Stromal cell of bone marrow (primary cell): ENCODE measurements around the gene ELP2.
A peak's percentile ranks its signal among the peaks of the same experiment; 100 is the strongest.
"Not testable (repeated sequence)": the region's sequence is repeated elsewhere in the genome, so short reads cannot be mapped to it uniquely, and the experiment has no call there.

Experiments used
- DNase-seq: peaks from one replicate; pipeline ENCODE4 v3.0.0-alpha.2; 2012; ENCODE audit warnings: low read depth

ELP2 gene

DNA sequence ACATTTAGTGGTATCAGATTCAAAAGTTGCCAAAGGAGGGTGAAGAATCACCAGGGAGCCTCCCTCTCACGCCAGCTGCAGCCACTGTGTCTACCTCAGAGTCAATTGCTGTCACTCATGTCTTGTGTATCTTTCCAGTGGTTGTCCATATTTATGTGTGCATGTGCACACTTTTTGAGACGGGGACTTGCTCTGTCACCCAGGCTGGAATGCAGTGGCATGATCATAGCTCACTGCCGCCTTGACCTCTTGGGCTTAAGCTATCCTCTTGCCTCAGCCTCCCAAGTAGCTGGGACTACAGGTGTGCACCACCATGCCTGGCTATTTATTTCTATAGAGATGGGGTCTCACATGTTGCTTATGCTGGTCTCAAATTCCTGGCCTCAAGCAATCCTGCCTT lies 61.6 kb downstream of the ELP2 start:
- no peak for DNase-seq

DNA sequence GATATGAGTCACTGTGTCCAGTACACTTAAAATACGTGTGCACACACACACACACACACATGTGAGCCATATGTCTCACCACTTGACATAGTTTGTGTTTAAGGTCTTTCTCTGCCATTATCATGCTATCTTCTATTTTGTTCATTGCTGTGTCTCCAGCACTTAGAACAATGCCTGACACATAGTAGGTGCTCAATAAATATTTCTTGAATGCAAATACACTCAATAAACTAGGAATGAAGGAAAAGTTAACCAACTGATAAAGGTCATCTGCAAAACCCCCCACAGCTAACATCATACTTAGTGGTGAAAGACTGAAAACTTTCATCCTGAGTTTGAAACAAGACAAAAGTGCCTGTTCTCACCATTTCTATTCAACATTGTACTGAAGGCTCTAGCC lies 62.0 kb downstream of the ELP2 start:
- DNase-seq = no peak

DNA sequence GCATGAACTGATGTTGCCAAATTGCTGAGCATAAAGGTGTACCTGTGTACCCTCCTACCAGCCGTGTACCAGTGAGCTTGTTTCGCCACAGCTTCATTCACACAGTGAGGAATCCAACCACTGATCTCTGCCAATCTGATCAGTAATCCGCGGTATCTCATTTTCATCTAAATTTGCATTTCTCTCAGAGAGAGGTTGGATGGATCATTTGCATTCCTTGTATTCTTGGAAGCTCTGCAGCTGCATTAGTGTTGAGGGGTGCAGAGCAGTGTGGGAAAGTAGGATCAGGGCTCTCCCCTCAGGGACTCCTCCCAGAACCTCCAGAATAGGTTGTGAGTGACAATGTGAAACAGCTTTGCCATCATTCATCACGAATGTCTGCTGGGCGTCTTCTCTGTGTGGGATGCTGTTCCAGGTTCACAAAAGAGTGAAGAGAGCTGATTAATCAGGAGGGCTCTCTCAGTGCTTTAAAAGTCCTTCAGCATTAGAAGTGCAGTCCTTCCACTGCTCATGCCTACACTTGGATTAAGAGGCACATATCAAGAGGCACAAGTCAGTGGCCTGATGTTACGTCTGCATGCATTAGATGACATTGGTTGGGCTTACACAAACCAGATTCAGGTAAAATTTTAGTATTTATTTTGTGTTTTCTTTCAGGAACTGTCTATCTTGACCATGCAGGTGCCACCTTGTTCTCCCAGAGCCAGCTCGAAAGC lies 65.1 kb downstream of the ELP2 start:
- no peak for DNase-seq

DNA sequence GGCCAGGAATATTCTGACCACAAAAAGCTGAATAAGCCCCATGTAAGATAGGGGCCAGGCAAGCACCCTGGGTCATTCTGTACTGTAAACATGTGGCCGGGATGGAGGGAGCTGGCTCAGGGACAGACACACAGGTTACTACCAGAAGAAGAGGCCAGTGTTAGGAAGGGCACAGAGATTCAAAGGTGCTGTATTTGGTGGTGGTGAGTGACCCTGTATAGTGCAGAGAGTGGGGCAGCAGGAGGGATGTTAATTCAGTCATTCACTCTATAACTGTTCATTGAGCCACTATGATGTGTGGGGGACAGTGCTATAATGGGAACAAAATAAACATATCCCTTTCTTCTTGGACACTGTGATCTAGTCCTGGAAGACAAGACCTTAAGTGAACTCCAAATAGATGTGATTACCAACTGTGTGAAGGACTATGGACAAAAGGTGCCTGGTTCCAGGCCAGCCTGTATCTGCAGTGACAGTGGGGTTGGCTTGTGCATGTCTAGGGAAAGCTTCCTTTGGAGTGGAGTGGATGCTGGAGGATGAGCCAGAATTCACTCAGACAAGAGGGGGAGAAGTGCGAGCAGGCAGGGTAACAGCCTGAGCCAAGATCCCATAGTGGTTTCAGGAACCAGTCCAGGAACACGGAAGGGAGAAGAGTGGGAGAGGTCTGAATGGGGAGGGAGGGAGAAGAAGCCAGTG lies 65.9 kb downstream of the ELP2 start:
- DNase-seq = no peak

DNA sequence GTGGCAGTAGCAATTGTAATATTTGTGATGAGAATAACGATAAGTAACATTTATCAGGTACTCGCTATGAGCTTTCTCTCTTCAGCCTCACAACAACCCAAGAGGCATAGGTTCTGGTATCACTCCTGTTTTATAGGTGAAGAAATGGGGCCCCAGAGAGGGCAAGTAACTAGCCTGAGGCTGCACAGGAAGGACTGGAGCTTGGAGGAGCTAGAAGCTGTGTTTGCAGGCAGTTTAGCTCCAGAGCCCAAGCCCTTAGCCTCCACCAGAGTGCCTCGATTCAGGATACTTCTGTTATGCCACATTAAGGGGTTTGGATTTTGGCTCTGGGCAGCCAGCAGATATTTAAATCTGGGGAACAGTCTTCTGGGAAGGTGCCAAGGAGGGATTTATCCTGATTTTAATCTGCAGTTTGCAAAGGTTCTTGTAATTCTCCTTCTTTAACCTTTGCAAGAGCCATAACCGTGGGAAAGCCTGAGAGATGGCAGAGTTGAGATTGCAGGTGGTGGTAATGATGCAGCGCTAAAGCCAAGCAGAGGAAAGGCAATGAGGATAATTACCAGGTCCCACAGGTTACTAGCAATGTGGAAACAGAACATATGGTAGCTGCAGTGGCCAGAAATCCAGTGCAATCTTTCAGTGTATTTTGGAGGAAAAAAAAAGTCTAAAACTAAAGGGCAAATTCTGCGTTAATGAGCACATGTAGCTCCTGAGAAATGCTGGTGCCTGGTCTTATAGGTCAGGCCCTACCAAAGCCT lies 66.7 kb downstream of the ELP2 start:
- DNase-seq = no peak

DNA sequence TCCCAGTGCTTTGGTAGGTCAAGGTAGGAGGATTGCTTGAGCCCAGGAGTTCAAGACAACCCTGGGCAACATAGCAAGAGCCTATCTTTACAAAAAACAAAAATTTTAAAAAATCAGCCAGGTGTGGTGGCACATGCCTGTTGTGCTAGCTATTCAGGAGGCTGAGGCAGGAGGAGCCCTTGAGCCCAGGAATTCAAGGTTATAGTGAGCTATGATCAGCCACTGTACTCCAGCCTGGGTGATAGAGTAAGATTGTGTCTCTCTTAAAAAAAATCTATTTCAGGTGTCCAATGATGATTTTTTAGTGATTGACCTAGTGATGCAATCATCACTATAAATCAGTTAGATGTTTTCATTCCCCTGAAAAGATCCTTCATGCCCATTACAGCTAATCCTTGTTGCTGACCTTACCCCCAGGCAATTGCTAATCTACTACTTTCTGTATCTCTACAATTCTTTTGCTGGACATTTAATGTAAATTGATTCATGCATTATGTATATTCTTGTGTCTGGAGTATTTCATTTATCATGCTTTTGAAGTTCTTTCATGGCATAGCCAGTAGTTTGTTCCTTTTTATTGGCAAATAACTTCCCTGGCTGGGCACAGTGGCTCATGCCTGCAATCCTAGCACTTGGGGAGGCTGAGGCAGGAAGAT lies 67.9 kb downstream of the ELP2 start:
- no peak for DNase-seq

DNA sequence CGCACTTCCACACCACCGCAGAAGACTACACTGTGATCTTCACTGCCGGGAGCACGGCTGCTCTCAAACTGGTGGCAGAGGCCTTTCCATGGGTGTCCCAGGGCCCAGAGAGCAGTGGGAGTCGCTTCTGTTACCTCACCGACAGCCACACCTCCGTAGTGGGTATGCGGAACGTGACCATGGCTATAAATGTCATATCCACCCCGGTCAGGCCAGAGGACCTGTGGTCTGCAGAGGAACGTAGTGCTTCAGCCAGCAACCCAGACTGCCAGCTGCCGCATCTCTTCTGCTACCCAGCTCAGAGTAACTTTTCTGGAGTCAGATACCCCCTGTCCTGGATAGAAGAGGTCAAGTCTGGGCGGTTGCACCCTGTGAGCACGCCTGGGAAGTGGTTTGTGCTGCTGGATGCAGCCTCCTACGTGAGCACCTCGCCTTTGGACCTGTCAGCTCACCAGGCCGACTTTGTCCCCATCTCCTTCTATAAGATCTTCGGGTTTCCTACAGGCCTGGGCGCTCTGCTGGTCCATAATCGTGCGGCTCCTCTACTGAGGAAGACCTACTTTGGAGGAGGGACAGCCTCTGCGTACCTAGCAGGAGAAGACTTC lies 70.1 kb downstream of the ELP2 start:
- DNase-seq = no peak

DNA sequence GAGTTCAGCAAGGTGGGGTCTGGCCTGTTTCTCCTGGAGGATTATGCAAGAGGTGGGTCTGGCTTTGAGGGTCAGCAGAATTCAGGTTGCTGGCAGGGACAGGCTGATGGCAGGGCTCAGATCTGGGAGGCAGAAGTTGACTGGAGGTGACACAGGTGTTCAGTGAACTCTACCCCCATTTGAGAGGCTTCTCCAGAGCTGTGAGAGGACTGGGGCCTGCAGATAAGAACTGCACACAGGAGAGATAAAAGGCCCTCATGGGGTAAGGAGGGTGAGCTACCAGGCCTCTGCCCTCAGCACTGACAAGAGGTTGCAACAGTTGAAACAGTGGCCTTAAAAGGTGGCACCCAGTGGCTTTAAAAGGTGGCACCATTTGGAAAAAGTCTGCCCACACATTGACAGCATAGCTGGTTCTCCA lies 70.7 kb downstream of the ELP2 start:
- DNase-seq = no peak

DNA sequence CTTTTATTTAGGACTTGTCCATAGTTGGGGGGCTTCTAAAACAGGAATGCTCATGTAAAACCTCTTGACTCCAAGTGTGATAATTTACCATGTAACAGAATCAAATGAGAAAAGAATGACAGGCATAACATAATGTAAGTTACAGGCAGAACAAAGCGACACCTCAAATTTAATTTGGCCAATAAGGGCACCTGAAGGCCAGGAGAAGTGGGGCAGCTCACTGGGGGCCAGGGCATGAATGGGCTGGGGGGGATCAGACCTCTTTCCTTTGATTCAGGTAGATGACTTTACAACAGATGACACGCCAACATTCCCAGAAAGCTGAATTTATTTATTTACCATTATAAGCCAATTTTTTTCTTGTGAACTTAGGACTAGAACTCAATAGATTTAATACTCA lies 72.1 kb downstream of the ELP2 start:
- DNase-seq = no peak

DNA sequence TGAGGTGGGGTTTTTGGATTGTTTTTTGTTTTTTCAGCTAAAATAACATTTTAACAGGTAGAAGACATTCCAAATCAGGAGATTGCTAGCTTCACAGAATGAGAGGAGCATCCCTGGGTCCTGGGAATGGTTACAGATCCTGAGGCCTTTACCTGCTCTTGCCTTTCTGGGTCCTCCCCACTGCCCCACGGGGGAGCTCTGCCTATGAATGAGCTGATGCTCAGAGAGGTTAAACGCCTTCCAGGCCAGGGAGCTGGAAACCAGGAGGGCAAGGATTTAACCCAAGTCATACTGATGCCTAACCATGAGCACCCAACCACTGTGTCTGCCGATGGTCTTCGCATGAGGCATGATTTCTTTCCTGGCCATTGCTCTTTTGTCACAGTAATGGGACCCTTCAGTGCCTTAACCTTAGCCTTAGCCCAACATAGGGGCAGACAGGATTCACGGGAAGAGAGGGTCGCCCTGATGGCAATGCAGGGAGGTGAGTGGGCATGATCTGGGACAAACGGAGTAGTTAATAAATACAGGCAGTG lies 73.7 kb downstream of the ELP2 start:
- DNase-seq = no peak

DNA sequence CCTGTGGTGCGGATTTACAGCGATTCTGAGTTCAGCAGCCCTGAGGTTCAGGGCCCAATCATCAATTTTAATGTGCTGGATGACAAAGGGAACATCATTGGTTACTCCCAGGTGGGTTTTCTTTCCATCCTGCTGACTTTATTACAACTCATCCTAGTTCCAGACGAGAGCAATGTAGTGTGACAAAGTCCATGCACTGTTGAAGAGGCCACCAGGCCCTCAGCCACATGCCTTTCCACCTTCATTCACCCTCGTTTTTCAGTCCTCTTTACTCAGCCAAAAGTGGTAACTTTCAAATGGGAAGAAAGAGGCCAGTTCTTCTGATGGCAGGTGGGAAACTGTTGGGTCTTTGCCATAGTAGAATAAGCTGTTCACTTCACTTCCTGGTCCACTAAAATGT lies 75.5 kb downstream of the ELP2 start:
- no peak for DNase-seq

DNA sequence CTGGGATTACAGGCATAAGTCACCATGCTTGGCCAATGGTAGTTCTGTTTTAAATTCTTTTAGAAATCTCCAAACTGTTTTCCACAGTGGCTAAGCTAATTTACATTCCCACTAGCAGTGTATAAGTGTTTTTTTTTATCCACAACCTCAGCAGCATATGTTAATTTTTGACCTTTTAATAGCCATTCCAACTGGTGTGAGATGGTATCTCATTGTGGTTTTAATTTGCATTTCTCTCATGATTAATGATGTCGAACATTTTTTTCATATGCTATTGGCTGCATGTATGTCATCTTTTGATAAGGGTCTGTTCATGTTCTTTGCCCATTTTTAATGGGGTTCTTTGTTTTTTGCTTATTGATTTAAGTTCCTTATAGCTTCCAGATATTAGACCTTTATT lies 77.6 kb downstream of the ELP2 start:
- DNase-seq = no peak

DNA sequence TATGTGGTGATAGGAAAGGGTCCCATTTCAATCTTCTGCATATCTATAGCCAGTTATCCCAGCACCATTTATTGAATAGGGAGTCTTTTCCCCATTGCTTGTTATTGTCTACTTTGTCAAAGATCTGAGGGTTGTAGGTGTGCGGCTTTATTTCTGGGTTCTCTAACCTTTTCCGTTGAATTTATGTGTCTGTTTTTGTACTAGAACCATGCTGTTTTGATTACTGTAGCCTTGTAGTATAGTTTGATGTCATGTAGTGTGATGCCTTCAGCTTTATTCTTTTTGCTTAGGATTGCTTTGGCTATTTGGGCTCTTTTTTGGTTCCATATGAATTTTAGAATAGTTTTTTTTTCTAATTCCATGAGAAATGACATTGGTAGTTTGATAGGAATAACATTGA lies 78.3 kb downstream of the ELP2 start:
- DNase-seq = not testable (repeated sequence)

DNA sequence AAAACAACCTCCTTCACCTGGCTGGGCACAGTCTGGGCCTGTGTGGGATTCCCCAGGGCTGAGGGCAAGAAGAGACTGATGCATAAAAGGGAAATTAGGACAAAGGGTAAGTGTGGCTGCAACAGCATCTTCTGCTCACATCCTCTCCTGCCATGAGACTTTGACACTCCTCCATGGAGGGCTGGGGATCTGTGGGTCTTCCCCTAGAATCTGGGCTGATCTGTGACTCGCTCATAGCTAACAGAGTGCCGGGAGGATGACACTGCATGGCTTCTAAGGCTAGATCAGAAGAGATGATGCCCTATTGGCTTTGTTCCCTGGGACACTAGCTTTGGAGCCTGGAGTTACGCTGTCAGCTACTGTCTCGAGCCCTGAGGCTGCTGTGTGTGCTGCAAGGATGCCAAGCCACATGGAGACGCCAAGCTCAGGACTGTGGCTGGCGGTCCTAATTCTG lies 81.9 kb downstream of the ELP2 start:
- peak; percentile 16 for DNase-seq

DNA sequence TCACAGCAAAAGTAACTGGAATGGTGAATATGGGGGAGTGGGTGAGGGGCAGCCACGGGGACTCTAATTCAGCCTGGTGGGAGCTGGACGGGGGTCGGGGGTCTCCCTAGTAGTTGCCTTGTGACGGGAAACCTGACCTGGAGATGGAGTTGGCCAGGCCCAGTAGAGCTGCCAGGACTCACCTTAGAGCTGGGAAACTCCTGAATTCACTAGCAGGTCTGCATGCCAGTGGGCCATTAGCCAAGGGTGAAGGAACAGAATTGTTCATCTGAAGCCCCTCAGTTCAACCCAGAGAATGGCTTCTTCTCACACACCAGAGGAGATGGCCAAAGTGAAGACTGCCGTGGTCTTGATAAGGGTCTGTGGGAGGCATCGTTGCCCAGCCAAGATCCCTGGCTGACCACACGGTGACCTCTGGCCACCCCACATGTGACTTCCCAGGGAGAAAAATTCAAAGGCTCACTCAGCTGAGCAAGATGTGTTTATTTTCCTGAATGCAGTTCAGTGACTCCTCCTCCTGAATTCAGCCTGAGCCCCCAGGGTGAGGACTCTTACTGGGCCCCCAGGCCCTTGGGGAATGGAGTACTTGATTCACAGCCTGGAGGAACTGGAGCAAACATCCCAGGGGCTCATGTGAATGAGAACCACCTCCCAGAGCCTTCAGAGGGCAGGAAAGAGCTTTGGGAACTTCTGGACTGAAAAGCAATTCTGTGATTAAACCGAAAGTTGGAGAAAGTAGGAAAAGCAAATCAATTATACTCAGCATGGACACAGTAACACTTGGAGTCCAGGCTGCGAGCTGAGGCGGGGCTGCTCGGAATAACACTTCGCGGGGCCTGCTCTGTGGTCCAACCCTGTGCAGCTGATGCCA lies 82.8 kb downstream of the ELP2 start:
- DNase-seq = peak; percentile 22

DNA sequence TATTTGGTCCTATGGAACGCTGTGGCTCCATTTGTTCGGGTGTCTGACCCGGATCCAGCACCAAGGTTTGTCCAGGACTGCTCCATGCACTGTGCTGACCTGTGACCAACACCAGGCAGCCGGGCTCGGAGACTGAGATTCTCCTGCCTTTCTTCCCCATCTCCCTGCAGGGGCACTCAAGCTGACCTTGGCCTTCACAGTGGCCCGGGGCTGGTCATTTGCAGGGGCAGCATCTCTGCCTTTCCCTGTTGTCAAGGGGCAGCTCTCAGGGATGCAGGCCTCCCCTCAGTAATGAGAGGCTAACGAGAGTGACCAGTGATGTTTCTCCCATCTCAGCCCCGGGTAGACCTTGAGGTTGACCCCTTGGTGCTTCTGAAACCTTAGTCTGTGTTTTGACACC lies 85.1 kb downstream of the ELP2 start:
- no peak for DNase-seq

DNA sequence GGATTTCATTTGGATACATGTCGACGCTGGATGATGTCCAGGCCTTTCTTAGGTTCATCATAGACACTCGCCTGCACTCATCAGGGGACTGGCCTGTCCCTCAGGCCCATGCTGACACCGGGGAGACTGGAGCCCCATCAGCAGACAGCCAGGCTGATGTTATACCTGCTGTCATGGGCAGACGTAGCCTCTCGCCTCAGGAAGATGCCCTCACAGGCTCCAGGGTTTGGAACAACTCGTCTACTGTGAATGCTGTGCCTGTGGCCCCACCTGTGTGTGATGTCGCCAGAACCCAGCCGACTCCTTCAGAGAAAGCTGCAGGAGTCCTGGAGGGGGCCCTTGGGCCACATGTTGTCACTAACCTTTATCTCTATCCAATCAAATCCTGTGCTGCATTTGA lies 85.9 kb downstream of the ELP2 start:
- no peak for DNase-seq

DNA sequence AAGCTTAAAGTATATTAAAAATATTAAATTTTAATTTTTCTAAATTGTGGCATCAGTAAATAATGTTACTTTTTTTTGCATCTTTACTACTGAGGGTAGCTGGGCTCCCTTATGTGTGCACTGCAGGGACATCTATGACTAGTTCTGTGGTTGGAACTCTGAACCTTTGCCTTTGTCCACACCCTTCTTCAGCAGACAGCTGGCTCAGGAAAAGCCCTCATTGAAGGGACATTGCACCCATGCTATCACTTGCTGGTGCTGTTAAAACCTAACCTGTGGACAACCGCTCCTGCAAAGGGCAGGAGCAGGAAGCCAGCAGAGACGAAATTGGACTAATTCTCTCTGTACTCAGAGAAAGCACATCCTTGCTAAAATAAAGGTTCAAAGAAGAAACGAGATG lies 87.6 kb downstream of the ELP2 start:
- no peak for DNase-seq

DNA sequence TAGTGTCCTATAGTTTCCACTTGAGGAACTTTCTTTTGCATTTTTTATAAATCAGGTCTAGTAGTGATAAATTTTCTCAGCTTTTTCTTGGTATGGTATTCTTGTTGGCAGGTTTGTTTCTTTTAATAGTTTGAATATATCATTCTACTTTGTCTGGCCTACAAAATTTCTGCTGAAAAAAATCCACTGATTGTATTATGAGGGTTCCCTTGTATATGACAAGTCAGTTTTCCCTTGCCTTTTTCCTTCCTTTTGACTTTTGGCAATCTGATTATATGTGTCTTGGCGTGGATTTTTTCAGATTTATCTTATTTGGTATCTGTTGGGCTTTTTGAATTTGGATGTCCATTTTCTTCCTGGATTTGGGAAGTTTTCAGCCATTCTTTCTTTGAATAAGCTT lies 99.5 kb downstream of the ELP2 start:
- DNase-seq = no peak
